ENCODE results near the gene RBP2. TPM values are rescaled to one million over a fixed set of nuclear protein-coding genes. Genes with fewer than 3 reads are reported as not detected.

Gene RBP2
- polyA plus RNA-seq, 3 donors: not detected

DNA sequence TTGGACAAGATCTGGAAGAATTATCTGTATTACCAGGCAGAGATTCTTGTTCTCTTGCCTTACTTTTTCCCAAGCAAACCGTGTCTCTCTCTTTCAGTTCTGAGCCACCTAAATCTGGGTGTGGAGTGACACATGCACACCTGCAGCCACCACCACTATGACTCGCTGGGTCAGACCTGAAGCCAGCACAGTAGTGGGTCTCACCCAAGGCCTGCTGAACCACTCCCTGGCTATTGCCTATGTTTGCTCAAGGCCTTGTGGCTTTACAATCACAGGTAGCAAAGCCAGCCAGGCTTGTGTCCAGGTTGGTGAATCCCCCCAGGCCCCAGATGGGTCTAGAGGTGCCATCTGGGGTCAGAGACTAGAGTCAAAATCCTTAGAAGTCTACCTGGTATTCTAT, 58.2 kb downstream of the RBP2 start:
- H3K9me3 Mint-ChIP-seq: peaks cover 15 to 26% (median 19%) of the 10 kb centered on the region in 7 donors
- Histone ChIP-seq H2AFZ (ENCODE audit: insufficient read depth, low read depth, low read length, poor library complexity, severe bottlenecking) (no peak overlapping the region), H3K9ac (ENCODE audit: insufficient read depth, low read length, poor library complexity, severe bottlenecking) (no peak overlapping the region), H3K4me1 (ENCODE audit: control insufficient read depth in 1 of 2, insufficient read depth in 2 of 2, low read length in 2 of 2) (no peaks in the 10 kb centered on the region), H3K36me3 (replicated peaks in 1 of 2; ENCODE audit: control insufficient read depth in 1 of 2, insufficient read depth in 2 of 2, low read length in 2 of 2) (no peaks in the 10 kb centered on the region), H4K20me1 (ENCODE audit: insufficient read depth, low read length) (no peaks in the 10 kb centered on the region), H3K9me3 (replicated peaks in 1 of 2; ENCODE audit: control insufficient read depth in 1 of 2, insufficient read depth in 1 of 2, low read length in 2 of 2) (peaks cover 10 to 13% of the 10 kb centered on the region in 2 donors), H3K79me2 (ENCODE audit: insufficient read depth, low read length) (no peaks in the 10 kb centered on the region), H3K27ac (ENCODE audit: low read depth in 1 of 2, low read length in 2 of 2) (no peak overlapping the region), H3K27me3 (ENCODE audit: control insufficient read depth in 2 of 2, insufficient read depth in 2 of 2, low read length in 2 of 2) (no peaks in the 10 kb centered on the region), H3K4me2 (replicated peaks; ENCODE audit: extremely low read depth, low read length, poor library complexity, severe bottlenecking) (no peak overlapping the region), H3K4me3 (replicated peaks in 1 of 3; ENCODE audit: low read depth in 2 of 3, low read length in 3 of 3) (no peak overlapping the region)
- intact Hi-C loops (cut with micrococcal nuclease): no loop called here
- H3K4me3 Mint-ChIP-seq: no peak overlapping the region
- DNase-seq: no peak
- no peaks in the 10 kb centered on the region for H3K4me1 Mint-ChIP-seq
- peaks cover 2 to 3% of the 10 kb centered on the region in 2 donors for H3K36me3 Mint-ChIP-seq
- TF ChIP-seq, protein P1, sequence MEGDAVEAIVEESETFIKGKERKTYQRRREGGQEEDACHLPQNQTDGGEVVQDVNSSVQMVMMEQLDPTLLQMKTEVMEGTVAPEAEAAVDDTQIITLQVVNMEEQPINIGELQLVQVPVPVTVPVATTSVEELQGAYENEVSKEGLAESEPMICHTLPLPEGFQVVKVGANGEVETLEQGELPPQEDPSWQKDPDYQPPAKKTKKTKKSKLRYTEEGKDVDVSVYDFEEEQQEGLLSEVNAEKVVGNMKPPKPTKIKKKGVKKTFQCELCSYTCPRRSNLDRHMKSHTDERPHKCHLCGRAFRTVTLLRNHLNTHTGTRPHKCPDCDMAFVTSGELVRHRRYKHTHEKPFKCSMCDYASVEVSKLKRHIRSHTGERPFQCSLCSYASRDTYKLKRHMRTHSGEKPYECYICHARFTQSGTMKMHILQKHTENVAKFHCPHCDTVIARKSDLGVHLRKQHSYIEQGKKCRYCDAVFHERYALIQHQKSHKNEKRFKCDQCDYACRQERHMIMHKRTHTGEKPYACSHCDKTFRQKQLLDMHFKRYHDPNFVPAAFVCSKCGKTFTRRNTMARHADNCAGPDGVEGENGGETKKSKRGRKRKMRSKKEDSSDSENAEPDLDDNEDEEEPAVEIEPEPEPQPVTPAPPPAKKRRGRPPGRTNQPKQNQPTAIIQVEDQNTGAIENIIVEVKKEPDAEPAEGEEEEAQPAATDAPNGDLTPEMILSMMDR (IDR thresholded peaks at IDR 0.05): no peak
- WGBS (ENCODE audit: insufficient coverage): 100% methylated on average over 2 of the region's 2 CpGs
- H3K27me3 Mint-ChIP-seq (ENCODE audit: low read depth in 3 of 3): no peaks in the 10 kb centered on the region
- no peak overlapping the region for H3K27ac Mint-ChIP-seq

DNA sequence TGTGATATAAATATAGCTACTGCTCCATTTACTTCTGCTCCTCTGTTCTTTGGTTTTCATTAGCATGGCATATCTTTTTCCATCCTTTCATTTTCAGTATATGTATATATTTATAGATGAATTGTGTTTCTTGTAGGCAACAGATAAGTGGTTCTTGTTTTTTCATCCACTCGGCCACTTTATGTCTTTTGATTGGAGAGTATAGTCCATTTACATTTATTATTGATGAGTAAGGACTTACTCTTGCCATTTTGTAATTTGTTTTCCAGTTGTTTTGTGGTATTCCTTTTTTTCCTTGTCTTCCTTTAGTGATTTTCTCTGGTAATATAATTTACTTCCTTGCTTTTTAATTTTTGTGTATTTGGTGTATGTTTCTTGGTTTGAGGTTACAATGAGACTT, 60.0 kb downstream of the RBP2 start:
- no peaks in the 10 kb centered on the region for H3K4me1 ChIP-seq (ENCODE audit: control insufficient read depth in 1 of 2, insufficient read depth in 2 of 2, low read length in 2 of 2)
- H3K4me3 Mint-ChIP-seq: no peak overlapping the region
- peaks cover 0 to 2% of the 10 kb centered on the region in 2 donors for H3K36me3 Mint-ChIP-seq

More for the DNA sequence above, 60.0 kb downstream of the RBP2 start:
- no peak overlapping the region for H3K9ac ChIP-seq (ENCODE audit: insufficient read depth, low read length, poor library complexity, severe bottlenecking)
- H3K4me2 ChIP-seq (replicated peaks; ENCODE audit: extremely low read depth, low read length, poor library complexity, severe bottlenecking): no peak overlapping the region
- no peaks in the 10 kb centered on the region for H3K79me2 ChIP-seq (ENCODE audit: insufficient read depth, low read length)
- no peak overlapping the region for H3K27ac ChIP-seq (ENCODE audit: low read depth in 1 of 2, low read length in 2 of 2)
- no peaks in the 10 kb centered on the region for H3K27me3 Mint-ChIP-seq (ENCODE audit: low read depth in 3 of 3)
- intact Hi-C loops (cut with micrococcal nuclease): no loop called here
- no CpG with 5 or more reads among the region's 1 CpG for WGBS (ENCODE audit: insufficient coverage)
- no peaks in the 10 kb centered on the region for H4K20me1 ChIP-seq (ENCODE audit: insufficient read depth, low read length)
- TF ChIP-seq, protein P1 (IDR thresholded peaks at IDR 0.05): no peak
- H3K27ac Mint-ChIP-seq: no peak overlapping the region
- H2AFZ ChIP-seq (ENCODE audit: insufficient read depth, low read depth, low read length, poor library complexity, severe bottlenecking): no peak overlapping the region
- H3K27me3 ChIP-seq (ENCODE audit: control insufficient read depth in 2 of 2, insufficient read depth in 2 of 2, low read length in 2 of 2): no peaks in the 10 kb centered on the region
- no peak for DNase-seq
- H3K4me3 ChIP-seq (replicated peaks in 1 of 3; ENCODE audit: low read depth in 2 of 3, low read length in 3 of 3): no peak overlapping the region
- H3K36me3 ChIP-seq (replicated peaks in 1 of 2; ENCODE audit: control insufficient read depth in 1 of 2, insufficient read depth in 2 of 2, low read length in 2 of 2): no peaks in the 10 kb centered on the region
- H3K9me3 Mint-ChIP-seq: peaks cover 17 to 43% (median 30%) of the 10 kb centered on the region in 7 donors
- H3K4me1 Mint-ChIP-seq: no peaks in the 10 kb centered on the region
- H3K9me3 ChIP-seq (replicated peaks in 1 of 2; ENCODE audit: control insufficient read depth in 1 of 2, insufficient read depth in 1 of 2, low read length in 2 of 2): peaks cover 13 to 19% of the 10 kb centered on the region in 2 donors

Data from CD14-positive monocyte (primary cell).